ENCODE measurements around the gene MEF2D.

Gene MEF2D

GRCh38 chr1:156421939-156422601 lies 78.5 kb downstream of the MEF2D start:
- DNase-seq, result no peak

DNA sequence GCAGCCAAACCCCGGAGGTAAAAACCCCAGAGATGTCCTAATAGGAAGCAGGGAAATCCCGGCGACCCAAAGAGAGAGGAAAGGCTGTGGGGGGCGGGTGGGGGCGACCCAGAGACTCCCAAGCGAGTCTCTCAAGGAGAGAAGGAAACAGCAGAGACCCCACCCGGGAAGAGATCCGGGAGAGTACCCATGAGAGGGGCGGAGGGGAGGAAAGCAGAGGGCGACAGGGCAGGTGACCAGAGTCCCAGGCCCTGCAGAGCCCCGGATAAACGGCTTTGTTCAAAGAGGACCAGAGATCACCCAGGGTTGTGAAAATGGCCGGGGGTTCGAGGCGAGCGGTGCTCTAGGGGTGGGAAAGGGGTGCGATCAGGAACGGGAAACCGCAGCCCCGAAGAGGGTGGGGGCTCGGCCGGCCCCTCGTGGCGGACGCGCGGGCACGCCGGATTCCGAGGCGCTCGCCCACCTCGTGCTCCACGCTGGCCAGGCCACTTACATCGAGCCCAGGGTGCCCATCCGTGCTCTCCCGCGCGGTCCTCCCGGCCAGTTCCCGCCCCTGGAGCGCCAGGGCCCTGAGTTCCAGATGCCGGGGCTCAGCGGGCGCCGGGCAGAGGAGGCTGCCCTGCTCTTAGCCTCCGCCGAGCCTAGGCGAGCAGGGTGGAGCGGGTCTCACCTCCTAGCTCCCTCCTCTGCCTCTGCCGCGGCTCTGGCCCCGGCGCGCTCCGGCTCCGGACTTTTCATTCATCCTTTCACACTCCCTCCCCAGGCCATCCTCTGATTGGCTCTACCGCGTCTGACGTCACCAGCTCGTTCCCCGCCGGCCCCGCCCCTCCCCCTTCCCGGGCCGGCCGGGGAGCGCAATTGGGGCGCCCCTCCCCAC lies 79.3 kb downstream of the MEF2D start:
- peak; percentile 82 for DNase-seq

DNA sequence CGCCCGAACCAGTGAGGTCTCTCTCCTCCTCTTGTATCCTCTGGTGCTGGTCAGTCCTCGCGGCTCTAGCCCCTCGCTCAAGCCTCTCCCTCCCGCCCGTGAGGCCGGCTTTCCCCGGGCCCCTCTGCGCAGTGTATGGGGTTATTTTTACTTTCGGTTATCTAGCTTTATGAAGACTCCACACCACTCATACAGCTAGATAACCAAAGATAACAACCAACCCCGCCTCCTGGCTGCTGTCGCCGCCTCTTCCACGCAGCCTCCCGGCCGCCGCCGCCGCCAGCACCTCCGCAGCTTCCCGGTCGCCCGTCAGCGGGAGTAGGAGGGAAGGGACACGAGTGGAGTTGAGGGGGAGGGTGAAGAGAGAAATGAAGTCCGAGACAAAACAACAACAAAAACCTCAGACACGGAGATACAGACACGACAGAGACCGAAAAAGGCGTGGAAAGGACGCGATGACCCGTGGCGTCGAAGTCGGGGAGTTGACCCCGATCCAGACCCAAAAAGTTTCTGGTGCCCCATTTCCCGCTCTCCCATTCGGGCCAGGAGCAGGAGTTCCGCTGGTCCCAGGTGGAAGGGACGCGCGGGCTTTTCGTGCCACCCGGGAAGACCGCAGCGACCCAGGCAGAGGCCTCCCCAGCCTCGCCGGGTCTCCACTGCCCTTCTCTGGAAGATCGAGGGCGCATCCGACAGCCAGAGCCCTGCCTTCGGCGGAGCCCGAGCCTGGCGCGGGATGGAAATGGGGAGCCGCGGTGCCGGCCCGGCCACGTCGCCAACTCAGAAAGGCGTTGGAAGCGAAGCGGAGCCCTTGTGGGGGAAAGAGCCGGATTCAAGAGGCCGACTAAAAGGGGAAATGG lies 80.1 kb downstream of the MEF2D start:
- peak; percentile 60 for DNase-seq

- DNase-seq, result peak; percentile 25
Observed at GRCh38 chr1:156419854-156420204, 80.7 kb downstream of the MEF2D start.

- DNase-seq, result no peak
Observed at GRCh38 chr1:156418416-156419070, 82.0 kb downstream of the MEF2D start.

DNA sequence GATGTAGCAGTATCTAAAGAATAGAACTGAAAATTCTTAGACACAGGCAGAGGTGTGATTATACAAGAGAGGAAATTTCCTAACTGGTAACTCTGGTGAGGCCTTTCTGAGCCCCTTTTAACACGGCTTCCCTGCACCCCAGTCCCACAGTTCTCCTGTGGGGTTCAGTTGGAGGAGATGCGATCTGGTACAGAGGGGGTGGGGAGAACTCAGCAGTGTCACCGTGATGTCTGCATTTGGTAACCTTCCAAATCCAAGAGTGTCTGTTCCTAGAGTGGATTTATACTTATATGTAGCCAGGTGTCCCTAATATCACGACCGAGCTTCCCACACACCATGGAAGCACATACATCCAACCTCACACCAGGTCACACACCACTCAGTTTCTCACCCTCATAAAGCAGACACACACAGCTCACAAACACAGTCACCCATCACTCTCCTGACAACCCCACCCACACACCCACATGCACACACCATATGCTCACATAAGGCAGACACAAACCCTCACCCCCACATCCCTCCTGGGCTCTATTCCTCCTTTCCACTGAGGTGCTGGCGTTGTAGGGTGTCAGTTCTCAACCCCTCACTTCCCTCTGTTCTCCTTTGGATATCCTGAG lies 83.1 kb downstream of the MEF2D start:
- no peak for DNase-seq

DNA sequence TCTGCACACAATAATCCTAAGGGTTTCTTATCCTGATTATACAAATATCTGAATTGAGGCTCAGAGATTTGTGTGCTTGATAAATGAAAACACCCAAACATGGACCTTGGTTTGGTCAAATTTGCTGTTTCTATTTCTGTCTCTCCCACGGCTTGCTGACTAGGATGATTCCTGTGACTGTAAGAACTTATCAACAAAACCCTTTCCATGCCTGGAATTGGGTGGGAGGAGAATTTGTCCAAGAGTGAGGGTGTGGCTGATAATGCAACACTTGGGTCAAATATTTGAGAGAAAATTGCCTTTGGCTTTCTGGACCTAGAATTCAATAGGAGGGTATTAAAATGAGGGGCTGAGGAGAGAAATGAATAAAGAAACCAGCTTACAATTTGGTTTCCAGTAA lies 83.6 kb downstream of the MEF2D start:
- no peak for DNase-seq

DNA sequence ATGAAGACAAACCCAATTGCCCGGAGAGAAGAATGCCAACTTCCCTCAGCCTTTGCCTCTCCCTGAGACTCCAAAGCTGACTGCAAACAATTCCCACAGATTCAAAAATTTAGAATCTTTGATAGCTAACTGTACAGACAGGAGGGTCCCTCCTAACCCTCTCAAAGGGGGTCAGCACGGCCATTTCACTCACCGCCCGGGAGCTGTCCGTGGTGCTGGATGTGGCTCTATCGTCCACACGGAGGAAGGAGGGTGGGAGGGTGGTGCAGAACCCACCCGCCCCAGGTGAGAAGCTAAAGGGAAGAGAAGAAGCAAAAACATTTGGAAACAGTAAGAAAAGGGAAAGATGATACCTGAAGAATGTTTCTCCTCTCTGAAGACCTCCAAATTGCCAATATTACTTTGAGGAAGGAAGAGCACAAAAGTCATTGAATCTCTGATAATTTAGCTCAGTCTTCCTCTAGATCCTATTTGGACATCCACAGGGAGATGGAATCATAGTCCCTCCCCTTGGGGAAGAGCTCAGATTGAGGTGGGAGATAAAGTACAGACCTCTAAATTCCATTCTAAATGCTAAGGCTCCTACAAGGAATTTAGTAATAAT lies 86.0 kb downstream of the MEF2D start:
- no peak for DNase-seq
